GM08714 (cell line): ENCODE results near the gene ATP5F1B.

Experiments used
- H3K4me3 ChIP-seq: fragments of 200-500 bp; sonication (Bioruptor generic); 2 replicates; pipeline ENCODE4 v1.5.1; 2014; ENCODE audit warnings: mild to moderate bottlenecking, low read length, inconsistent platforms
- ZNF274 ChIP-seq: IDR thresholded peaks from 2 replicates; pipeline ENCODE4 v1.6.1; 2012; ENCODE audit warnings: mild to moderate bottlenecking, low read depth, low read length

Gene ATP5F1B

DNA sequence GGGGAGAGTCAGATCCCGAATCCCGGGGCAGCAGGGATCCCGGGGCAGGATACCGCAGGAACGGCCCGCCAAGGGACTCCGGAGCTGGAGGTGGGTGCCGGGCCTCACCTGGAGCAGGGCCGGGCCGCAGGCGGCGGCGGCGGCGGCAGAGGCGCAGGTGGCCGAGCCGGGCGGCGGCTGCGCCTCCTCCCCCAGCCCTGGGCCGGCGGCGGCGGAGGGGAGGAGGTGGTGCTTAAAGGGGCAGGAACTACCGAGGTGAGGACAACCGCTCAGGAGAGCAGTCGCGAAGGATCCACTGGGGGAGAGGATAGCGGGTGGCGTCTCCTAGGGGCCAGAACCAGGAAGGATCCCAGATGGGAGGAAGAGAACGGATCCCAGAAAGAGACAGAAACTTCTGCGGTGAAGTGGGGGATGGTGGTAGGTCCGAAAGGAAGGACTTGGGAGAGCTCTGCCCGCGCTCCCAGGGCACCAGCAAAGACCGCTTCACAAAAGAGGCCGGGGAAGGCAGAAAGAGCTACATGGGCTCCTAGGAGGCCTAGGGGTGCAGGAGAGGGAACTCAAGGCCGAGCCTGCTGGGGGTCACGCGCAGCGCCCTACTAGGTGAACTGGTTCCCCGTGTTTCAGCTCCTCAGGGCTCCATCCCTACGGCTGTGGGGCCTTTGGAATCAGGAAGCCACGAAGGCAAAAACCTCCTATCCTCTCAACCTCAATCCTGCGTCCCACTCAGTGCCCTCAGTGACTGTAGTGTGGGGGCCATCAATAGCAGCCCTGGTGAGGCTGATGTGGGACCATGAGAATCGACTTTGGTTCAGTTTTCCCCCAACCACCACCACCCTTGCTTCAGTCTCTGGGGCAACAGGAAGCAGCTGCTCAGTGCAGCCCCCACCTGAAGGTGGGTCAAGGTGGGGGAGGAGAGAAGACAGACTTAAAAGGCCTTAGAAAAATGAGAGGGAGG lies 10.7 kb downstream of the ATP5F1B start:
- H3K4me3 ChIP-seq, result peak overlapping the region; percentile 78
- TF ChIP-seq ZNF274, result no peak

DNA sequence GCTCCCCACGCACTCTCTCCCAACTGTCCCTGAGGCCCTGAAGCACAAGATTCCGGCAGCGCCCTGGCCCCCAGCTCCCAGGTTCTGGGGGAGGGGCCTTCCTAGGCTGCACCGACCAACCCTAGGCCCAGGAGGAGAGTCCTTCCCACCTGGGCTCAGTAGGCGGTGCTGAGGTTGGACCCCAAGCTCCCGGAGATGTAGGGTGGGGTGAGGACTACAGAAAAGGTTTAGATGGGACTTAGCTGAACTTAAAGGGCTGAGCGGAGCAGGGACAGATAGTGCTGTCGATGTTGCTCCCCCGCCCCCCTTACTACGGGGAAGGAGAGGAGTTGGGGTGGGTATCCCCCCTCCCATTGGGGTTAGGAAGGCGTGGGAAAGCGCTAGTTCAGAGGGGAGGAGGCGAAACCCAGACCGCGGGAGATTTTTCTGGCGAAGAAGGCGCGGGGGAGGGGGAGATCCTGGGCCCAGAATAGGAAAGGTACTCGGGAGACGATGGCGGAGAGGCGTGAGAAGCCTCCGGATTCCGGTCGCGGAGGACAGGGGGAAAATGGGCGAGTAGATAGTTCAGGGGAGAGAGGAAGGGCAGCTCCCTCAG lies 11.4 kb downstream of the ATP5F1B start:
- peak overlapping the region; percentile 78 for H3K4me3 ChIP-seq
- TF ChIP-seq ZNF274, result no peak

DNA sequence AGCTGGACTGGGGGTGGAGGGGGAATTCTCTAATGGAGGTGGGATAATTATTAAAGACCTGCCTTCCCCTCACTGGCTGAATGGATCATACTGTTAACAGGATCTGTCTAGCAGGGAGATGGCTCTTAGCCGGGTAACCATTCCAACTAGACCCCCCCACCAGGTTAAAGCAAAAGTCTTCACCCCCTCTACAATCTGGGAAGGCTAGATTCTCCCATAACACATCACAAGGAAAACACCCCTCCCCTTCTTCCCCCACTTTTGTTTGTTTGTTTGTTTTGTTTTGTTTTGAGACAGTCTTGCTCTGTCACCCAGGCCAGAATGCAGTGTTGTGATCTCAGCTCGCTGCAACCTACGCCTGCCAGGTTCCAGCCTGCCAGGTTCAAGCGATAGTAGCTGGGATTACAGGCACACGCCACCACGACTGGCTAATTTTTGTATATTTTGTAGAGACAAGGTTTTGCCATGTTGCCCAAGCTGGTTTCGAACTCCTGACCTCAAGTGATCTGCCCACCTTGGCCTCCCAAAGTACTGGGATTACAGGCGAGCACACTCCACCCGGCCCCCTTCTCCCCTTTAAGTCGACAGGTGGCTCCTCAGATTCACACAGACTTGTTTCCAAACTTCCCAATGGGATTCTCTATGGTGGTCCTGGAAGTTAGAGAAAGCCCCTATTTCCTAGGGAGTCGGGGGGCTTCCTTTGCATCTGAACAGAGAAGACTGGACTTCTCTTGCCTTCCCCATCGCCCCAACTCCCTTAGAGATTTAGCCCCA lies 12.1 kb downstream of the ATP5F1B start:
- no peak for TF ChIP-seq ZNF274
- H3K4me3 ChIP-seq, result peak overlapping the region; percentile 78; the same call in 1 of the 2 replicates

DNA sequence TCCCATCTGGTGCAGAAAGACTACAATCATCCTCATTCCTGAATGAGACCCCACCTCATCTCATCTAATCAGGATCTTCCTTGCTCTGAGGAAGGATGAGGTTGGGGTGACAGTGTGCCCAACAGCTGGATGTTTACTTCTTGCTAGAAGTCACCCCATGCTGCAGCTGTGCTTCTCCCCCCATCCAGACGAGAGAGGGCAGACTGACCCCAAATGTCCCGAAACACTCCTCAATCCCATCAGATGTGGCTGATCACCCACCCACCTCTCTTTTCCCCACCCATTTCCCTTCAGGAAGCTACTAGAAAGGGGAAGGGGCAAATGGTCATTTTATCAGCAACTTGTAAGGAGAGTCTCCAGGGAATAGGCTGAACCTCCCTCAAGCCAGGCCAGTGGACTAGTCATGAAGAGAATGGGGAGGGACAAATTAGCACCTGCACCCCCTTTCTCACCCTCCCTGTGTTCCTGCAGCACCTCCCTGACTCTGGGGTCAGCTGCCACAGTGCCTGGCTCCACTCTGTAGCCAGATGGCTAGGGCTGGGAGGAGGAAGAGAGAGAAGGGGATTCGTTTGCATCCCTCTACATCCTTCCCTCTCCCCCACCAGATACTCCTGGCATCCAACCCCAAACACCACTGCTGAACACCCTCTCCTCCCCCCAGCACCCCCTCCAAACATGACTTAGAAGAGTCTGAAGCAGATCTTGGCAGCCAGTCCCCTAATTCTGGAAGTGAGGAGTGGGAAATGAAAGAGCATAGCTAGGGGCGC lies 12.9 kb downstream of the ATP5F1B start:
- peak overlapping the region; percentile 46; the same call in 1 of the 2 replicates for H3K4me3 ChIP-seq

DNA sequence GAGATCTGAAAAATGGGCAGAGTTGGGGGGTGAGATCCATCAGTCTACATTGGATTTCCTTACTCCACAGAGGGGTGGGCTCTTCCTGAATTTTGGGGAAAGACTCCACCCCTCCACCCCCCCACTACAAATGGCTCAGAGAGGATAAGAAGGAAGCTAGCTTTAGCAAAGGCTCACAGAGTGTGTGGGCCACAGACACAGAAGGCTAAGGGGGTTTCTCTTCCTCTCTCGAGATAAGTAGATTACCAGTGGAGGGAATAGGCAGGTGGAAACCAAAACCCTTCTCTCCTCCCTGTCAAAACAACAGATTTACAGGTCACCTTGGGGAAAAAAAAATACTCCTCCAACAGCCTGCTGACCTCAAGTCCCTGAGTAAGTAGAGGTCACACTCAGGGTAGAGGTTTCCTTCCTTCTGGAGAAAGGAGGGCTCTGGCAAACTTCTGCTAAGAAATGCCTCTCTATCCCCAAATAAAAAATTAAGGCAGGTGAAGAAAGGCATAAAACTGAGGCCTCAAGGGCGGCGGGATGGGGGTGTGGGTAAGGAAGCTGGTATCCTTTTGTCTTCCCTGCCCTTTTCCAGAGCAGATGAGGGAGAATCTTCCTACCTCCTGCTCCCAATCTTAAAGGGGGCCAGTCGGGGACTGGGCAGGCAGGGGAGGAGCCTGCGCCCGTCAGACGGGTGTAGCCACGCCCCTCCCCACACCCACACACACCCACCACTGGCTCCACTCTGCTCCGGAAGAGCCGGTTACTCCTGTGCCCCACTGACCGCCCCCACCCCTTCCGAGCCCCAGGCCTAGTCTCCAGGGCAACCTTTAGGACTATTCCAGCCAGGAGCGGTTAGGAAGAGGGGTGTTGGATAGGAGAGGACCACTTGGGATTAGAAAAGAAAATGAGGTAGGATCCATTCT lies 13.7 kb downstream of the ATP5F1B start:
- TF ChIP-seq ZNF274, result no peak
- H3K4me3 ChIP-seq, result peak overlapping the region; percentile 46; the same call in 1 of the 2 replicates

More for the DNA sequence above, 12.9 kb downstream of the ATP5F1B start:
- no peak for TF ChIP-seq ZNF274

DNA sequence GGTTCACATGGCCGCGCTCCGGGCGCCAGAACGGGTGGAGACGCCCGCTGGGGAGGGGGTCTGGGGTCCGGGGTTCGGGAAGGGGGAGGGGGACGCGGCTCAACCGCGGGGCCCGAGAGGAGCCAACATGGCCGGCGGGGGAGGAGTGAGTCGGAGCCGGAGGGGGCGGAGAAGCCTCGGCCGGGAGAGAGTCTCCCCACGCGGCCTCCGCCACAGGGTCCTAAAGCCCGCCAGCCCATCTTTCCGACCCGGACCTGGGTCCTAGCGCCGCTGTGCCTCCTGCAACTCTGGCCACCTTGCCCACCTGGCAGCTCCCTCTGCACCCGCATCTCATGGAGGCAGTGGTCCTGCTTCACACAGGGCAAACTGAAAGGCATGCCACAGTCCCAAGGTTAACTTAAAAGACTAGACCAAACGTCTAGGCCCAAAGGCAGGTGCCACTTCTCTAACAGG lies 15.6 kb downstream of the ATP5F1B start, which contains the start of gene BAZ2A:
TSS of gene BAZ2A (minus strand) at position 147 of the 453 bp plus-strand sequence. CDS start 12,796 bp downstream, outside the sequence.
- H3K4me3 ChIP-seq, result peak within 1 kb of the TSS; percentile 79
- TF ChIP-seq ZNF274, result no peak

DNA sequence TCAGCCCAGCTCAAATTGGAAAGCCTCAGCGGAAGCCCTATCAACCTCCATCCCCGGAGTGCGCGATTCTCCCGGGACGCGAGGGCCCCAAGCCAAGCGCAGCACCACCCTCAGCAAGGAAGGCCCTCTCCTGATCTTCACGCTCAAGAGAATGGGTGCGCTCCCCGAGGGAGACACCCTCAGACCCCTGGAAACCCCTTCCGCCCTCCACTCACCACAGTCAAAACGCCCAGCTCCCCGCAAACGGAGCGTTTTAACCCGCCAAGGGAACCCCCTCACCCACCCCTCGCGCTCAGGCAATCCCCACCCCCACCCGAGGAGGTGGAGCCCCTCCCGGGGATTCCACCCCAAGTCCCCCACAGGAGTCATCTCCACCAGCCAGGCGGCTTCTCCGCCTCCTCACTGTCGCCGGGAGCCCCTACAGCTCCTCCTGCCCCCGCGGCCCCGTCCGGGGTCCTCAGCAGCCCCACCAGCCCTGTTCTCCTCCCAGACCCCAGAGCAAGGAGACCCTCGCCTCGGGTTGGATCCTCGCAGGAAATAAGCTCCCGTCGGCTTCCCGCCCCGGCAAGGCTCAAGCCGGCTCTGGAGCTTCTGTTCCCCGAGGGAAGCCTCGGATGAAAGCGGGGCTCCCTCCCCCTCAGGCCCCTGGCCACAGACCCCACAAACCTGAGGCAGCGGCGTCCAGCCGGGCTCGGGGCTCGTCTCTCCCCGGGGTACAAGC lies 16.2 kb downstream of the ATP5F1B start:
- peak overlapping the region; percentile 79 for H3K4me3 ChIP-seq
- TF ChIP-seq ZNF274, result no peak

DNA sequence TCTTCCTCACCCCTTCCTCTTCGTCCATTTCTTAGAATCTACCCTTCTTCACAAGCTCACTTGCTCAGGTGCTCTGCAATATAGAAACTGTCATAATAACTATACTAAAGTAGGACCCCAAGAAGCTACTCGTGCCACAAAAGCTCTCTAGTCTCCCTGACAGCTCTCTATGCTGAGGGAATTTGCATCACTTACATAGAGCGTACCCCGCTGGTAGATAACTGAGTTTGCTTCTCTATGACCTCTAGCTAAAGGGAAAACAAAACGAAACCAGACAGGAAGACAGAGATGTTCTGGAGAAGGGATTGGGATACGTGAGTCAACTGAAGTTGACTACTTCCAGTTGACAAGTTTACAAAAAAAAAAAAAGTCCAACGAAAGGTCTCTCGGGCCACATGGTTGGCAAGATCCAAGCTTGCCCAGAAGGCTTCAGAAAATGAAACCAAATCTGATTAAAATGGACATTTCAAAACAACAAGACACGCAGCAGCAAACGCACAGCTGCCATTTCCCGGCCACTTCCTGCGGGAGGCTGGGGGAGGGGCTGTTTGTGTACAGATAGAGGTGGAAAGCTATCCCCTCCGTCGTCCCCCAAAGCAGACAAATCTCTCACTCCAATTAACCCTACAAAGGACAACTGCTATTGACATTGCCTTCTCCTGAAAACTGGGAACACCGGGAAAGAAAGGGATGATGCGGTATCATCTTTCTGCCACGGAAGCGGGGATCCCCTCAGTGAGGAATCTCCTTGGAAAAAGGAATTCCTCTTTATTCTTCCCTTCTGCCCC lies 16.9 kb downstream of the ATP5F1B start:
- TF ChIP-seq ZNF274, result no peak
- H3K4me3 ChIP-seq, result peak overlapping the region; percentile 79

DNA sequence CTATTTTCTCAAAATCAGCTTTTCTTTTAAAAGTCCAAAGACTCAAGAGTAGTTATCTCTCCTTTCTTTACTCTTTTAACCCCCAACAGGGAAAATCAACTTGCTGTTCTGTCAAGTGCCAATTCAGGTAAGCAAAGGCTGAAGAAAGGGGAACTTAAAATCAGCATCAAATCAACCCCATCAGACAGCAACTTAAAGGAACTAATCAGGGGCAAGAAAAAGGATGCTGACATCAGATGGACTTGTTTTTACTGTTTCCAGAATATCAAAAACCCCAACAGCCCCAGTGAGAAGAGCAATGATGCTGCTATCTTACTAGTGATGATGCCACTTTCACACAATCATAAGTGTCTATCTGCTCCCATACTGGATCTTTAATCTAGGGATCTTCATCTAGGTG lies 19.1 kb downstream of the ATP5F1B start:
- H3K4me3 ChIP-seq, result no peak overlapping the region
- no peak for TF ChIP-seq ZNF274

DNA sequence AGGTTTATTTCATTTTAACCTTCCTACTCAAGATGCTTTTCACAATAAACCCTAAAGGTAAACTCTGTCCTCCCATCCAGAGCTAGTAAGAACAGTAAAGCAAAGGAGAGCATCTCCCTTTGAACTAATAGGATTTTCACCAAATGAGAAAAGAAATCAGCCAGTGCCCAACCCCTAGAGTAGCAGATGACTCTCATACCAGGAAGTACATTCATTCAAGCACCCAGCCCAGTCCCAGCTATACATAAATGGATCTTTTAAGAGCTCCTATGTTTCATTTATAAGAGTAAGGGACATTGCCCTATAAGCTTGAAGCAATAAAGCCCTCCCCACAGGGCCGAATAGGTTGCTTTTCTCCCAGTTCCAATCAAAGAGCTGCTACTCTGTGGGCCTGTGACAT lies 23.2 kb downstream of the ATP5F1B start:
- no peak overlapping the region for H3K4me3 ChIP-seq
- TF ChIP-seq ZNF274, result no peak

DNA sequence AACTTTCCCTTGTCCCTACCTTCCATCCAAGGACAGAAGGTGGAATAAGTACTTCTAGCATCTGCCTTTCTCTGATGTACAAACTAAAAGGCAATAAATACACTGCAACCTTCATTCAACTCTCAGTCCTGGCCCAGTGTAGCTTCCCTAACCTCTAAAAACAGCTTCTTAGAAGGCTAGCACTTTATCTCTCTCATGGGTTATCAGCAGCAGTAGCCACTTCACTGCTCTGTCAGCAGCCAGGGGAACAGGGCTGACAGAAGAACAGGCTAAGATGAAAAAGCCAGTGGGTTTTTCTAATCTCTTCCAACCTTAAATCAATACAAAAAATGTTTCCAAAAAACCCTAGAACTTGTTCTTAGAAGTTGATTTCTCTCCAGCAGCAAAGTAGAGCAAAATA lies 28.9 kb downstream of the ATP5F1B start:
- TF ChIP-seq ZNF274, result no peak
- no peak overlapping the region for H3K4me3 ChIP-seq

DNA sequence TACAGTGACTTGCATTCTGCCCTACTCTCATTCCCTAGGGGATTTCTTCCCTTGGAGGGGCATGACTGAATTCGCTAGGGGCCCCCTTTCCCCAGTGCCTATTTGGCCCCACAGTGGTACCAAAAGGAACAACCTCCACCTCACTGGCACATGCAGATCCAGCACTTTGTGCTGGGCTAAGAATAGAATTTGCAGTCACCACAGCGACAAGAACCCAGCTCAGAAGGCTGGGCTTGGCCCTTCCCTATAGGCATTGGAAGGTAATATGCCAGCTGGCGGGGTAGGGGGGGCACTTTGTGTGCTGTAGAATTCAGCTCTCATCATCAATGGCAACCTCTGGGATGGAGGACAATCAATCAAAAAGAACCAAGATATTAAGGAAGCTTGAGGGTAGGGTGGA lies 29.5 kb downstream of the ATP5F1B start:
- H3K4me3 ChIP-seq, result no peak overlapping the region
- TF ChIP-seq ZNF274, result no peak
